Left cardiac atrium (tissue), 4 donors: ENCODE results near the gene LPAR4. TPM values are rescaled to one million over a fixed set of nuclear protein-coding genes. Genes with fewer than 3 reads are reported as not detected.
A peak's percentile ranks its signal among the peaks of the same experiment; 100 is the strongest.
"Not testable (repeated sequence)": the region's sequence is repeated elsewhere in the genome, so short reads cannot be mapped to it uniquely, and the experiment has no call there.

Experiments
- ATAC-seq, 2 donors: fragments of 200-7000 bp; cut with Tn5 transposase; one replicate each; pipeline ENCODE4 v1.9.1; 2020; ENCODE audit warnings: mild to moderate bottlenecking in 2 of 2, moderate library complexity in 2 of 2
- DNase-seq: peaks from one replicate; pipeline ENCODE4 v3.0.0-alpha.2; 2020
- intact Hi-C, 2 donors: fragments of 100-400 bp; cut with DNase I; formaldehyde crosslinking; loops; one replicate each; pipeline versions ENCODE4 v1.14.1 to v1.15.1; 2022 to 2023
- long read RNA-seq: library from polyadenylated mRNA; unstranded; transcript quantifications from one replicate; pipeline ENCODE4 v2.0.0, GENCODE V29; 2021
- total RNA-seq, 2 donors: library from RNA; stranded (reverse); fragmentation: NEBNext Ultra II Directional; extraction: Animal tissue kit (Norgen Biotek cat#: 25700); gene quantifications; one replicate each; pipeline ENCODE4 v1.2.1, GENCODE V29; 2021
- donor health status: DM: no; HTN: yes; CAD: no.
- donor health status: DM: no; HTN: yes; CAD: no; lungs with severe emphysema.
- donor health status: DM: yes; HTN: yes; CAD: no.
- donor health status: Dilated cardiomyopathy.

LPAR4 gene, protein sequence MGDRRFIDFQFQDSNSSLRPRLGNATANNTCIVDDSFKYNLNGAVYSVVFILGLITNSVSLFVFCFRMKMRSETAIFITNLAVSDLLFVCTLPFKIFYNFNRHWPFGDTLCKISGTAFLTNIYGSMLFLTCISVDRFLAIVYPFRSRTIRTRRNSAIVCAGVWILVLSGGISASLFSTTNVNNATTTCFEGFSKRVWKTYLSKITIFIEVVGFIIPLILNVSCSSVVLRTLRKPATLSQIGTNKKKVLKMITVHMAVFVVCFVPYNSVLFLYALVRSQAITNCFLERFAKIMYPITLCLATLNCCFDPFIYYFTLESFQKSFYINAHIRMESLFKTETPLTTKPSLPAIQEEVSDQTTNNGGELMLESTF
- under 1 TPM; 0.08 to 0.68 TPM for total RNA-seq
- long read RNA-seq, result 0 reads

- intact Hi-C loops, result no loop called here
- ATAC-seq, result peak in 1 of 2 donors; percentile 49
- DNase-seq, result no peak
Measured at GRCh38 chrX:78747489-78747888, at the start of gene LPAR4. Gene LPAR4, plus strand, starts transcription at chrX:78747720. Its CDS starts 7,150 bp downstream, at chrX:78754870.

GRCh38 chrX:78706071-78706470 is 41.4 kb upstream of the LPAR4 start:
- intact Hi-C loops, result no loop called here
- ATAC-seq, result no peak

DNA sequence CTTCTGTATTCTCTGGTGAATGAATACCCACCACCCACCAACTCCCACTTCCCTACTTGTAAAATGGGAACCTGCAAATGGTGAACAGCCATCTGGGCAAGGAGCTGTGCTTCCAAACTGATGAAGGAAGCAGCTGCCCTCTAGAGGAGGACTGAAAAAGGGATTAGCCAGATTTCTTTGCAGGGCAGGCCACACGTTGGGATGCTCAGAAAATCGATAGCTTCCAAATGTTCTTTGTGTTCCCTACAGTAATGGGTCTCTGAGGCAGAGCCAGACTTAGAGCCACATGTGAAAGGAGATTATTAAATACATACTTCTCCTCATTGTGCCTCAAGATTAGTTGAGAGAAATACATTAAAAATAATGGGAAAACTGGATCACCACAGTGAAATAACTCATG is 39.3 kb upstream of the LPAR4 start:
- intact Hi-C loops, result no loop called here
- ATAC-seq, result no peak
- DNase-seq, result no peak

More at GRCh38 chrX:78706071-78706470, 41.4 kb upstream of the LPAR4 start:
- no peak for DNase-seq

- intact Hi-C loops, result no loop called here
- ATAC-seq, result no peak
Measured at GRCh38 chrX:78708816-78709215, 38.7 kb upstream of the LPAR4 start.

GRCh38 chrX:78710171-78710570 is 37.3 kb upstream of the LPAR4 start:
- ATAC-seq (no peak), DNase-seq (no peak)
- intact Hi-C loops, result no loop called here

More at GRCh38 chrX:78708816-78709215, 38.7 kb upstream of the LPAR4 start:
- no peak for DNase-seq

- DNase-seq (no peak), ATAC-seq (no peak)
- intact Hi-C loops, result no loop called here
Measured at GRCh38 chrX:78712336-78712735, 35.2 kb upstream of the LPAR4 start.

- ATAC-seq (no peak), DNase-seq (no peak)
- intact Hi-C loops, result no loop called here
Measured at GRCh38 chrX:78725287-78725686, 22.2 kb upstream of the LPAR4 start.

- ATAC-seq, result no peak
- no peak for DNase-seq
- intact Hi-C loops, result no loop called here
Measured at GRCh38 chrX:78746496-78746895, 1.0 kb upstream of the LPAR4 start.

- ATAC-seq (no peak), DNase-seq (no peak)
- intact Hi-C loops, result no loop called here
Measured at GRCh38 chrX:78747971-78748370, 451 bp downstream of the LPAR4 start.

GRCh38 chrX:78748846-78749245 is 1.3 kb downstream of the LPAR4 start:
- DNase-seq (no peak), ATAC-seq (no peak)
- intact Hi-C loops, result no loop called here

DNA sequence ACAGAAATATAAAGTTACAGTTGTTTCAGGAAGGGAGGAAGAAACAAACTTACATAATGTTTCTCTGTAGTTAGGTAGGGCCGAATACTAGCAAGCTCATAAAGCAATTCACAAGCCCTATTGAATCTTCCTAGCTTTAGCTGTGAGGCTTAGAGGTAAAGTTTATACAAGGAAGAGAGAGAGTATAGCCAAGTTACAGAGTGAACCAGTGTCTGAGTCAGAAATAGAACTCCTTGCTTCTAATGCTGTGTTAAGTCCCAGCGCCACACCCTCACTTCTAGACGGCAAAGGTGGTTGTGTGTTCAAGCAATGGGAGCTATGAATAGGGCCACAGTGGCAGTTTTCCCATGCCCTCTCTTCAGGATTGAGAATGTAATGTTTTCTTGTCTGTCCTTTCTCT is 6.1 kb downstream of the LPAR4 start:
- intact Hi-C loops, result no loop called here
- DNase-seq (no peak), ATAC-seq (no peak)

- intact Hi-C loops, result no loop called here
- ATAC-seq (no peak), DNase-seq (no peak)
Measured at GRCh38 chrX:78754917-78755316, 7.4 kb downstream of the LPAR4 start.

GRCh38 chrX:78759081-78759480 is 11.6 kb downstream of the LPAR4 start:
- no peak for DNase-seq
- intact Hi-C loops, result no loop called here
- ATAC-seq, result no peak

DNA sequence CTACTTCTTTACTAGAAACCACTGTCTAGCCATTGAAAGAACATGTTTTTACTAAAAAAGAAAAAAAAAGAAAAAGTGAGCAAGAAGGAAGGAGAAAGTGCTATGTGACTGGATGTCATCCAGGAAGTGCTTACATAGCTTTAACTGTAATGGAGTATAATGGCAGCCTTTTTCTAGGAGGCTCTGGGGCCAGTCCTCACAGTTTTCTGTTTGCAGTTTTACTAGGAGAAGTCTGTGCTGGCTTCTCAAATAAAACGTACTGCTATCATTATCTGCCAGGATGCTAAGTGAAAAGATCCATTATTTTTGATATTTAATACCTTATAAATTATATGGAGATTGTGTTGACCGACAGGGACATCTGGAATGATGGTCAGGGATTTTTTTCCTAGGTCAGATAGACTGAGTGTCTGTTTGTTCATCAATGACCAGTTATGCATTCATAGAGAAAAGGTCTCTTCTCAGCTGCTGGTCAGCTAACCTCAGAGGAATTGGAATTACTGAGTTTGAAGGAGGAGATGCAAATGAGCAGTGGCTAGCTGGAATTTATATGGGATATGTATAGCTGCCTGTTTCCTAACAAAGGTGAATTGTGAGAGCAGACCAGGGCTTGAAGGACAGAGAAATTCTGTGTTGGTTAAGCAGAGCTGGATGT is 21.7 kb downstream of the LPAR4 start:
- ATAC-seq, result no peak

GRCh38 chrX:78769946-78770345 is 22.4 kb downstream of the LPAR4 start:
- intact Hi-C loops, result no loop called here
- ATAC-seq (no peak), DNase-seq (no peak)

More for the DNA sequence above, 21.7 kb downstream of the LPAR4 start:
- intact Hi-C loops, result no loop called here
- DNase-seq, result no peak

DNA sequence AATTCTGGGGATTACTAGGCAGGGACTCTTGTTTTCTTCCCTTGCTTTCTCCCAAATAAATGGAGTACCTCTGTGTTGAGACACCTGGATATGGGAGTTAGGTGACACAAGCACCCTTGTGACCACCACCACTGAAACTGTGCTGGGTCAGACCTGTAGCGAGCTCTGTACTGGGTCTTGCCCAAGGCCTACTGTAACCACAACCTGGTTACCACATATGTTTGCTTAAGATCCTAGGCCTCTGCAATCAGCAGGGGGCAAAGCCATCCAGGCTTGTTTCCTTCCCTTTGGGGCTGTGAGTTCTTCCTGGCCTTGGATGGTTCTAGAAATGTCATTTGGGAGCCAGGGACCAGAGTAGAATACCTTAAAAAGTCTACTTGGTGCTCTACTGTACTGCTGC is 49.4 kb downstream of the LPAR4 start:
- DNase-seq, result no peak
- intact Hi-C loops, result no loop called here
- no peak for ATAC-seq

DNA sequence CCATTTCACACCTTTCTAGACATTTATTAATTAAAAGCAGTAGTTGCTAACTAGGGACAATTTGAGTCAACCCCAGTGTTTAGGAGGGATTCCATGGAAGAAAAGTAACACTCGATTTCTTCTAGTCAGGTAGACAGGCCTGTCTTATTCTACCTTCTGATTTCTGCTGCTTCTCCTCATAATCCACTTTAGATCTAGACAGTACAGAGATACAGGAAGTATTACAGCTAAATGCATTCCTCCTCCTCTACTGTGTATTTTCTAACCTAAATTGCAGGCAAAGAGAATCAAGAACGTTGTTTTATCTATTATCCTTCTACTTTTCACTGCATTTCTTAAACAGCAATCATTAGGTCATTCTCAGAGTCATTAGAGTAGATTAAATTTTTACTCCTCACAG is 52.6 kb downstream of the LPAR4 start:
- no peak for ATAC-seq
- no peak for DNase-seq
- intact Hi-C loops, result no loop called here

DNA sequence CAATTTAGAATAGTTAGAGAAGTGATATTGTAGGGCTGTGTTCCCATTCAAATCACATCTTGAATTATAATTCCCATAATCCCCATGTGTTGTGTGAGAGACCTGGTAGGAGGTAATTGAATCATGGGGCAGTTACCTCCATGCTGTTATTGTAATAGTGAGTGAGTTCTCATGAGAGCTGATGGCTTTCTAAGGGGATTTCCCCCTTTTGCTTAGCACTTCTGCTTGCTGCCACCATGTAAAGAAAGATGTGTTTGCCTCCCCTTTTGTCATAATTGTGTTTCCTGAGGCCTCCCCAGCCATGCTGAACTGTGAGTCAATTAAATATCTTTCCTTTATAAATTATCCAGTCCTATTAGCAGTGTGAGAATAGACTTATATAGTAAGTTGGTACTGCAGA is 53.2 kb downstream of the LPAR4 start:
- no peak for DNase-seq
- intact Hi-C loops, result no loop called here
- no peak for ATAC-seq

- DNase-seq (no peak), ATAC-seq (no peak)
- intact Hi-C loops, result no loop called here
Measured at GRCh38 chrX:78801522-78801921, 54.0 kb downstream of the LPAR4 start.

- ATAC-seq, DNase-seq, intact Hi-C loops: not testable (repeated sequence)
Measured at GRCh38 chrX:78802526-78802925, 55.0 kb downstream of the LPAR4 start.
